ENCODE data around the gene ATP11B. TPM values are rescaled to one million over a fixed set of nuclear protein-coding genes. Genes with fewer than 3 reads are reported as not detected.
A peak's percentile ranks its signal among the peaks of the same experiment; 100 is the strongest.
"Not testable (repeated sequence)": the region's sequence is repeated elsewhere in the genome, so short reads cannot be mapped to it uniquely, and the experiment has no call there.

The ATP11B gene
- total RNA-seq, 5 donors from 2014 or later (not counting 1 experiment from before 2014, with no cell fraction given), result 90.7 to 139 (median 98.1) TPM

DNA sequence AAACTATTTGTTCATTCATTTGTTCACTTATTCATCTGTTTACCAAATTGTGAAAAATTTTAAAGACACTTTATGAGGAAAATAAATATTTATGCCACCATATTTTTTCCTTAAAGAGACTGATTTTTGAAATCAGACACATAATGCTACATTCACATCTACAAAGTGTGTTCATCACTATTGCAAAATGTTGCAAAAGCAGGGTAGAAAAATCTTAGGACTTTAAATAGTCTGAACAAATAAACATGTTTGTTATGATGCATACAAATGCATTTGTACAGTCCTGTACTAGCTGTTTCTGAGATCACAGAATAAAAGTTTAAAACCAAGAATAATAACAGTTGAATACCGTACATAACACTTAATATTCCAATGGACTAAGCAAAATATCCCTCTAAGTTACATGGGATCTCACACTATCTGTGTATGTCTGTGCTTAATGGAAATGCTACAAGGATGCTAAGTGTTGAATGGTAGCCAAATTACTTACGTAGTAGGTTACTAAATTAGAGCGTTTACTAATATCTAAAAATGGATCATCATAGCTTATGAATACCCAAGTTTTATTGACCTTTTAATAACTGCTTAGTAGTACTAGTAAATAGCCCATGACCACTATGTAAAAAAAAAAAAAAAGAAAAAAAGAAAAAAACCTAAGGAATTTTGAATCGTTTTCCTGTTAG is 25.1 kb downstream of the ATP11B start:
- H3K4me1 ChIP-seq (ENCODE audit: control insufficient read depth in 1 of 2, extremely low read depth in 1 of 2, insufficient read depth in 2 of 2, low read length in 2 of 2), result peaks cover 4 to 6% of the 10 kb centered on the region in 2 experiments
- no CpG with 5 or more reads among the region's 4 CpGs for WGBS (ENCODE audit: insufficient coverage)
- ChIA-PET POLR2A (interaction anchor here (0.7 to 1.1 kb wide), 3 partner anchors 11 to 1060 kb away, joined by 3 to 15 read pairs (median 9); no protein-coding TSS in a partner anchor), CTCF (interaction anchor here (1.1 to 1.4 kb wide), 2 partner anchors 13 to 104 kb away, joined by 4 to 6 read pairs; no protein-coding TSS in a partner anchor)
- no peak overlapping the region for H3K27ac ChIP-seq (ENCODE audit: low read length)
- H3K4me3 ChIP-seq (ENCODE audit: control insufficient read depth in 1 of 2, extremely low read depth in 1 of 2, low read length in 1 of 2), result no peak overlapping the region
- DNase-seq, result no peak
- ATAC-seq (replicated peaks in 1 of 4), result no peak
- Mint-ChIP-seq H3K27me3 (no peaks in the 10 kb centered on the region), H3K9me3 (peaks cover 0 to 3% (median 0%) of the 10 kb centered on the region in 3 donors), H3K36me3 (peaks cover 30% of the 10 kb centered on the region), H3K27ac (no peak overlapping the region), H3K4me1 (peaks cover 45 to 60% (median 57%) of the 10 kb centered on the region in 3 donors), H3K4me3 (no peak overlapping the region)
- H3K9me3 ChIP-seq, result no peaks in the 10 kb centered on the region
- H3K27me3 ChIP-seq (replicated peaks in 1 of 2; ENCODE audit: control insufficient read depth in 2 of 2, extremely low read depth in 1 of 2, insufficient read depth in 2 of 2, low read length in 1 of 2), result no peaks in the 10 kb centered on the region
- peaks cover 0 to 13% of the 10 kb centered on the region in 2 donors for H3K36me3 ChIP-seq (ENCODE audit: control insufficient read depth in 2 of 2, extremely low read depth in 1 of 2, insufficient read depth in 1 of 2, low read length in 1 of 2)

DNA sequence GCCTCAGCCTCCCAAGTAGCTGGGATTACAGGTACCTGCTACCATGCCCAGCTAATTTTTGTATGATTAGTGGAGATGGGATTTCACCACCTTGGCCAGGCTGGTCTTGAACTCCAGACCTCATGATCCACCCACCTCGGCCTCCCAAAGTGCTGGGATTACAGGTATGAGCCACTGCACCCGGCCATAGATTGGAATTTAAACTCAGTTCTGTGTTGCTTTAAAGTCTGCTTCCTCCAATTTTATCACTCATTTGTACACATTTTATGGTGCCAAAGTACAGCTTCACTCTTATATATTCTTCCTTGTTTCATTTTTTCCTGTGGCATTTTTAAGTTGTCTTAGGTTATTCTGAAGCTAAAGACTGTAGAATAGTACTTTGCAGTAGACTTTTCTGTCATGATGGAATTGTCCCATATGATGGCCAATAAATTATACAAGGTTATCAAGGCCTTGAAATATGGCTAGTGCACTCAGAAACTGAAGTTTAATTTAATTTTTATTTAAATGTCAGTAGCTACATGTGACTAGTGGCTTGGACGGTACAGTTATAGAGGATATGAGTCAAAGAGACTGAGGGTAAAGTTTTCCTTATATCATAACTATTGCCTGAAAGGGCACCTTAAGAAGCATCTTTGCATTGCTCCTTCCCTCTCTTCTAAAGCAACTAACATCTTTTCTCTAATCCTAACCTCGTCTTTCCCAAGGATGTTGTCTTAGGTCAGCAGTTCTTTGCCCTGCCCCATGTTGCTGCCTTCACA is 28.1 kb downstream of the ATP11B start:
- WGBS (ENCODE audit: insufficient coverage), result 100% methylated on average over 2 of the region's 4 CpGs
- DNase-seq, result no peak
- Mint-ChIP-seq H3K36me3 (peaks cover 47% of the 10 kb centered on the region), H3K27ac (no peak overlapping the region), H3K4me3 (no peak overlapping the region), H3K4me1 (peaks cover 46 to 60% (median 58%) of the 10 kb centered on the region in 3 donors), H3K27me3 (no peaks in the 10 kb centered on the region), H3K9me3 (peaks cover 0 to 3% (median 0%) of the 10 kb centered on the region in 3 donors)
- POLR2A ChIA-PET, result interaction anchor here (0.6 to 1.1 kb wide), 3 partner anchors 25 to 27 kb away, joined by 3 to 9 read pairs (median 4); no protein-coding TSS in a partner anchor
- CTCF ChIA-PET, result interaction anchor here in 1 of 2 donors (1.0 kb wide), 1 partner anchor 26 kb away, joined by 3 read pairs; no protein-coding TSS in a partner anchor
- Histone ChIP-seq H3K4me1 (ENCODE audit: control insufficient read depth in 1 of 2, extremely low read depth in 1 of 2, insufficient read depth in 2 of 2, low read length in 2 of 2) (no peaks in the 10 kb centered on the region), H3K36me3 (ENCODE audit: control insufficient read depth in 2 of 2, extremely low read depth in 1 of 2, insufficient read depth in 1 of 2, low read length in 1 of 2) (peaks cover 0 to 13% of the 10 kb centered on the region in 2 donors), H3K27ac (ENCODE audit: low read length) (no peak overlapping the region), H3K9me3 (no peaks in the 10 kb centered on the region), H3K4me3 (ENCODE audit: control insufficient read depth in 1 of 2, extremely low read depth in 1 of 2, low read length in 1 of 2) (no peak overlapping the region), H3K27me3 (replicated peaks in 1 of 2; ENCODE audit: control insufficient read depth in 2 of 2, extremely low read depth in 1 of 2, insufficient read depth in 2 of 2, low read length in 1 of 2) (no peaks in the 10 kb centered on the region)
- no peak for ATAC-seq (replicated peaks in 1 of 4)

DNA sequence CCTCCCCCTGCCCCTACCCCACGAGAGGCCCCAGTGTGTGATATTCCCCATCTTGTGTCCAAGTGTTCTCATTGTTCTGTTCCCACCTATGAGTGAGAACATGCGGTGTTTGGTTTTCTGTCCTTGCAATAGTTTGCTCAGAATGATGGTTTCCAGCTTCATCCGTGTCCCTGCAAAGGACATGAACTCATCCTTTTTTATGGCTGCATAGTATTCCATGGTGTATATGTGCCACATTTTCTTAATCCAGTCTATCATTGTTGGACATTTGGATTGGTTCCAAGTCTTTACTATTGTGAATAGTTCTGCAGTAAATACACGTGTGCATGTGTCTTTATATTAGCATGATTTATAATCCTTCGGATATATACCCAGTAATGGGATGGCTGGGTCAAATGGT is 29.0 kb downstream of the ATP11B start:
- H3K9me3 ChIP-seq; H3K4me3 Mint-ChIP-seq; H3K4me3 ChIP-seq (ENCODE audit: control insufficient read depth in 1 of 2, extremely low read depth in 1 of 2, low read length in 1 of 2); H3K4me1 ChIP-seq (ENCODE audit: control insufficient read depth in 1 of 2, extremely low read depth in 1 of 2, insufficient read depth in 2 of 2, low read length in 2 of 2); DNase-seq; POLR2A ChIA-PET; H3K9me3 Mint-ChIP-seq; H3K27ac ChIP-seq (ENCODE audit: low read length); H3K27ac Mint-ChIP-seq; ATAC-seq (replicated peaks in 1 of 4); H3K27me3 Mint-ChIP-seq; H3K27me3 ChIP-seq (replicated peaks in 1 of 2; ENCODE audit: control insufficient read depth in 2 of 2, extremely low read depth in 1 of 2, insufficient read depth in 2 of 2, low read length in 1 of 2): not testable (repeated sequence)
- Mint-ChIP-seq H3K4me1 (peaks cover 46 to 59% (median 59%) of the 10 kb centered on the region in 3 donors), H3K36me3 (peaks cover 52% of the 10 kb centered on the region)
- CTCF ChIA-PET, result interaction anchor here in 1 of 2 donors (1.0 kb wide), 1 partner anchor 27 kb away, joined by 3 read pairs; no protein-coding TSS in a partner anchor
- H3K36me3 ChIP-seq (ENCODE audit: control insufficient read depth in 2 of 2, extremely low read depth in 1 of 2, insufficient read depth in 1 of 2, low read length in 1 of 2), result peaks cover 0 to 13% of the 10 kb centered on the region in 2 donors
- WGBS (ENCODE audit: insufficient coverage), result no CpG with 5 or more reads among the region's 5 CpGs

DNA sequence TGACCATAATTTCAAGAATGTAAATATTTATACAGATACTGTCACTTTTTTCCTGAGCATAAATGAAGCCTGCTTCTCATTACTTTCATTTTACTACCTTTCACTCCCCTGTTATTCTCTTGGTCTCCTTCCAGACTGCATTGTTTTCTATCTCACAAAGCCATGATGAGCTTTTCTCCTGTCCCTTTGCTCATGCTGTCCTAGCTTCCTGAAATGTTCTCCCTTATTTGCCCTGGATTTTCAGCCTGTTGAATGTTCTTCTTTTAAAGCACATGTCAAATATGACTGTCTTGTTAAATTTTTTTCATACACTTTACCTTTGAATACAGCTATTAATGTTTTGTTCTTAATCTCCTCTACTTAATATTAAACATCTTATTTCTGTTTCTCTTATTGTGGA is 31.7 kb downstream of the ATP11B start:
- Histone ChIP-seq H3K27ac (ENCODE audit: low read length) (no peak overlapping the region), H3K9me3 (no peaks in the 10 kb centered on the region), H3K4me3 (ENCODE audit: control insufficient read depth in 1 of 2, extremely low read depth in 1 of 2, low read length in 1 of 2) (no peak overlapping the region), H3K4me1 (ENCODE audit: control insufficient read depth in 1 of 2, extremely low read depth in 1 of 2, insufficient read depth in 2 of 2, low read length in 2 of 2) (no peaks in the 10 kb centered on the region), H3K36me3 (ENCODE audit: control insufficient read depth in 2 of 2, extremely low read depth in 1 of 2, insufficient read depth in 1 of 2, low read length in 1 of 2) (peaks cover 0 to 20% of the 10 kb centered on the region in 2 donors), H3K27me3 (replicated peaks in 1 of 2; ENCODE audit: control insufficient read depth in 2 of 2, extremely low read depth in 1 of 2, insufficient read depth in 2 of 2, low read length in 1 of 2) (no peaks in the 10 kb centered on the region)
- Mint-ChIP-seq H3K27ac (peak overlapping the region in 1 of 2 donors; percentile 64), H3K36me3 (peaks cover 58% of the 10 kb centered on the region), H3K9me3 (peaks cover 0 to 3% (median 0%) of the 10 kb centered on the region in 3 donors), H3K27me3 (no peaks in the 10 kb centered on the region), H3K4me3 (no peak overlapping the region), H3K4me1 (peaks cover 30 to 51% (median 47%) of the 10 kb centered on the region in 3 donors)
- ChIA-PET POLR2A (interaction anchor here (0.5 to 0.6 kb wide), 3 partner anchors 18 to 1868 kb away, joined by 3 to 11 read pairs (median 5); no protein-coding TSS in a partner anchor), CTCF (interaction anchor here (0.5 to 0.6 kb wide), 2 partner anchors 122 to 1836 kb away, joined by 3 read pairs; no protein-coding TSS in a partner anchor)
- DNase-seq (no peak), ATAC-seq (replicated peaks in 1 of 4) (no peak)

DNA sequence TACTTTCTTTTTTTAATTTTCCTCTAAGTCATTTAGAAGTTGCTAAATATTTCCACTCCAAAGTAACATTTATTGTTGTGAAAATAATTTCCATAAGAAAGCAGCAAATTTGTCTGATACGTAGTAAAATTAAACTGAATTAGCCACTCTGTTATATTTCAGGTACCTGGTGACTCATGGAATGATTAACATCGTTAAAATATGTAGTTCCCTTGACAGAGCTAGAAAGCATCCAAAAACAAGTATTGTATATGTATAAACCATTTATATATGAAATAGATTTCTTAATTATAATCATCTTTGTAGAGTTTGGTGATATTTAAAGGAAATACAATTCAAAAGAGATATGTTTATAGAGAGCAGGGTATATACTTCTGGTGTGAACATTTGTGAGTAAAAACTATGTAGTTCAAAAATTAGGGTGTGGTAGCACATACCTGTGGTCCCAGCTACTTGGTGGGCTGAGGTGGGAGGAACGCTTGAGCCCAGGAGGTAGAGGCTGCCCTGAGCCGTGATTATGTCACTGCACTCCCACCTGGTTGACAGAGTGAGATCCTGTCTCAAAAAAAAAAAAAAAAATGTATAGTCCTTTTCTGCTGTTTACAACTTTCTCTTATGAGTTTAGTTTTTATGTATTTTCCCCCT is 36.6 kb downstream of the ATP11B start:
- Histone ChIP-seq H3K9me3 (no peaks in the 10 kb centered on the region), H3K4me3 (ENCODE audit: control insufficient read depth in 1 of 2, extremely low read depth in 1 of 2, low read length in 1 of 2) (no peak overlapping the region), H3K27me3 (replicated peaks in 1 of 2; ENCODE audit: control insufficient read depth in 2 of 2, extremely low read depth in 1 of 2, insufficient read depth in 2 of 2, low read length in 1 of 2) (no peaks in the 10 kb centered on the region), H3K27ac (ENCODE audit: low read length) (no peak overlapping the region), H3K4me1 (ENCODE audit: control insufficient read depth in 1 of 2, extremely low read depth in 1 of 2, insufficient read depth in 2 of 2, low read length in 2 of 2) (no peaks in the 10 kb centered on the region), H3K36me3 (ENCODE audit: control insufficient read depth in 2 of 2, extremely low read depth in 1 of 2, insufficient read depth in 1 of 2, low read length in 1 of 2) (peaks cover 4 to 34% of the 10 kb centered on the region in 2 donors)
- H3K4me3 Mint-ChIP-seq, result no peak overlapping the region
- H3K36me3 Mint-ChIP-seq, result peaks cover 40% of the 10 kb centered on the region
- ChIA-PET POLR2A (interaction anchor here in 1 of 2 donors (0.5 kb wide), 1 partner anchor 1042 kb away, joined by 4 read pairs; no protein-coding TSS in a partner anchor), CTCF (interaction anchor here (0.7 to 1.1 kb wide), 3 partner anchors 106 to 116 kb away, joined by 3 to 4 read pairs (median 4); no protein-coding TSS in a partner anchor)
- DNase-seq (no peak), ATAC-seq (replicated peaks in 1 of 4) (no peak)
- H3K27ac Mint-ChIP-seq, result no peak overlapping the region
- no peaks in the 10 kb centered on the region for H3K9me3 Mint-ChIP-seq
- 100% methylated on average over 1 of the region's 4 CpGs for WGBS (ENCODE audit: insufficient coverage)
- H3K4me1 Mint-ChIP-seq, result peaks cover 24 to 37% (median 33%) of the 10 kb centered on the region in 3 donors
- no peaks in the 10 kb centered on the region for H3K27me3 Mint-ChIP-seq
